Heart right ventricle (tissue), 16 donors: Measurements from ENCODE around the gene PCSK5. TPM values are rescaled to one million over a fixed set of nuclear protein-coding genes. Genes with fewer than 3 reads are reported as not detected.
A peak's percentile ranks its signal among the peaks of the same experiment; 100 is the strongest.

Experiments
- ATAC-seq, 8 donors: fragments of 200-7000 bp; cut with Tn5 transposase; one replicate each; pipeline ENCODE4 v1.9.1; 2020; ENCODE audit warnings: mild to moderate bottlenecking in 8 of 8, moderate library complexity in 8 of 8, moderate number of reproducible peaks in 1 of 8
- DNase-seq, 2 donors: peaks; one replicate each; pipeline ENCODE4 v3.0.0-alpha.2; 2020
- H3K27ac ChIP-seq, 10 donors: fragments of 200-600 bp; sonication (generic) in 2 of 10; one replicate each; pipeline versions ENCODE4 v1.5.0 to v1.8.0; 2020 to 2022; ENCODE audit warnings: mild to moderate bottlenecking in 3 of 10
- H3K27me3 ChIP-seq, 7 donors: fragments of 200-600 bp; one replicate each; pipeline ENCODE4 v1.8.0; 2021 to 2022; ENCODE audit warnings: mild to moderate bottlenecking in 2 of 7
- H3K36me3 ChIP-seq, 9 donors: fragments of 200-600 bp; sonication (generic) in 1 of 9; one replicate each; pipeline versions ENCODE4 v1.5.0 to v1.8.0; 2020 to 2022; ENCODE audit warnings: mild to moderate bottlenecking in 2 of 9
- H3K4me1 ChIP-seq, 9 donors: fragments of 200-600 bp; sonication (generic) in 1 of 9; one replicate each; pipeline versions ENCODE4 v1.5.0 to v1.8.0; 2020 to 2022; ENCODE audit warnings: mild to moderate bottlenecking in 4 of 9
- H3K4me3 ChIP-seq, 10 donors: fragments of 200-600 bp; sonication (generic) in 2 of 10; one replicate each; pipeline versions ENCODE4 v1.5.0 to v1.8.0; 2020 to 2022; ENCODE audit warnings: mild to moderate bottlenecking in 7 of 10, moderate library complexity in 2 of 10
- H3K9me3 ChIP-seq, 11 donors: fragments of 200-600 bp in 10 of 11; sonication (generic) in 2 of 11; one replicate each; pipeline versions ENCODE4 v1.5.0 to v1.8.0; 2013 to 2022; ENCODE audit warnings: mild to moderate bottlenecking in 2 of 11, control low read depth in 1 of 11, moderate library complexity in 1 of 11
- CTCF ChIP-seq, 9 donors: fragments of 200-600 bp; sonication (generic) in 2 of 9; IDR thresholded peaks; one replicate each; pipeline versions ENCODE4 v1.5.0 to v1.8.0; 2021 to 2022; ENCODE audit warnings: antibody characterized with exemption in 9 of 9, mild to moderate bottlenecking in 5 of 9, moderate library complexity in 1 of 9
- WGBS, 2 donors: extraction: QIAGEN DNeasy Blood & Tissue Kit; methylation state at CpG; one replicate each; pipeline ENCODE4 v1.1.7; 2013; ENCODE audit warnings: inconsistent platforms in 1 of 2; 5-methylcytosine and 5-hydroxymethylcytosine counted together
- intact Hi-C, 10 donors: fragments of 100-400 bp; cut with DNase I; formaldehyde crosslinking; loops; one replicate each; pipeline versions ENCODE4 v1.11.1 to v1.14.2; 2022
- polyA plus RNA-seq, 2 donors: library from polyadenylated mRNA; stranded (reverse); fragments of 200-250 nt; gene quantifications; one replicate each; pipeline ENCODE4 v1.2.3, GENCODE V29; 2013
- total RNA-seq, 10 donors: library from RNA; stranded (reverse); fragmentation: NEBNext Ultra II Directional in 3 of 10; extraction: Animal tissue kit (Norgen Biotek cat#: 25700) in 3 of 10; gene quantifications; one replicate each; pipeline versions ENCODE4 v1.2.1 to v1.2.4, GENCODE V29; 2021 to 2023
- donor health status: Arrhythmogenic right ventricular cardiomyopathy.
- donor health status: ischemic (EF 13 %, LVEDD 7.1; RV severe dilation, severe dysfunction).
- donor health status: healthy with polysubstance abuse.
- donor health status: DM: no; HTN: yes; CAD: no.
- donor health status: DM: no; HTN: no; CAD: no.
- donor health status: ischemic (EF 25% LVEDD 6.9; RV normal size, moderate dysfunction).
- donor health status: ischemic (EF 25% LVEDD 5.7; RV mildly dilated, moderate dysfunction).
- donor health status: healthy.
- donor health status: DM: yes; HTN: yes; CAD: no.
- donor health status: Ischemic cardiomyopathy.
- donor health status: ischemic (EF 35%, LVEDD 5.7; RV mildly dilated, moderate dysfunction).
- donor health status: nonischemic (EF 11% LVEDD 7.7; RV severe dilation, severe dysfunction).
- donor health status: DM: yes; HTN: yes; CAD: no.
- donor health status: PGD.
- donor health status: ischemic (EF 29% LVEDD 5.4; RV normal size, mild dysfunction).
- donor health status: nonischemic (EF 23%, LVEDD 6.1; RV moderate dilation, normal function).

Gene PCSK5
- total and polyA plus RNA-seq, 12 donors: 1.8 to 8.3 (median 5.7) TPM

- 94 to 95% methylated on average over 9 of the region's 9 CpGs for WGBS, 2 donors
- intact Hi-C loops: no loop called here
- no peak for ATAC-seq
- DNase-seq: no peak
- no peaks in the 10 kb centered on the region for H3K36me3 ChIP-seq
- no peaks in the 10 kb centered on the region for H3K27me3 ChIP-seq
- H3K27ac ChIP-seq: no peak overlapping the region
- TF ChIP-seq CTCF (IDR thresholded peaks at IDR 0.05): no peak
- H3K4me3 ChIP-seq: no peak overlapping the region
- H3K9me3 ChIP-seq: no peaks in the 10 kb centered on the region
- H3K4me1 ChIP-seq: peaks cover 0 to 15% (median 0%) of the 10 kb centered on the region in 9 donors
Measured at GRCh38 chr9:76246680-76247079, 356.2 kb downstream of the PCSK5 start.

GRCh38 chr9:76247426-76247825 lies 357.0 kb downstream of the PCSK5 start:
- Histone ChIP-seq H3K4me3 (no peak overlapping the region), H3K4me1 (peaks cover 0 to 15% (median 0%) of the 10 kb centered on the region in 9 donors), H3K9me3 (no peaks in the 10 kb centered on the region), H3K36me3 (no peaks in the 10 kb centered on the region), H3K27ac (no peak overlapping the region), H3K27me3 (no peaks in the 10 kb centered on the region)
- ATAC-seq: no peak
- TF ChIP-seq CTCF (IDR thresholded peaks at IDR 0.05): no peak
- intact Hi-C loops: no loop called here
- no peak for DNase-seq
- 86 to 98% methylated on average over 2 of the region's 2 CpGs for WGBS, 2 donors

GRCh38 chr9:76249309-76249708 lies 358.8 kb downstream of the PCSK5 start:
- Histone ChIP-seq H3K4me1 (peaks cover 0 to 15% (median 0%) of the 10 kb centered on the region in 9 donors), H3K4me3 (no peak overlapping the region), H3K36me3 (no peaks in the 10 kb centered on the region), H3K27me3 (no peaks in the 10 kb centered on the region), H3K9me3 (no peaks in the 10 kb centered on the region), H3K27ac (no peak overlapping the region)
- intact Hi-C loops: no loop called here
- TF ChIP-seq CTCF (IDR thresholded peaks at IDR 0.05): no peak
- ATAC-seq (no peak), DNase-seq (no peak)

- 37 to 47% methylated on average over 12 of the region's 12 CpGs for WGBS, 2 donors
- intact Hi-C loops: loop anchor here in 1 of 10 donors (2.0 kb wide), 1 partner anchor 37 kb away; no protein-coding TSS in a partner anchor
- Histone ChIP-seq H3K27ac (peak overlapping the region in 8 of 10 donors; percentile 13 to 72 (median 44)), H3K9me3 (no peaks in the 10 kb centered on the region), H3K4me1 (peaks cover 0 to 11% (median 5%) of the 10 kb centered on the region in 9 donors), H3K36me3 (no peaks in the 10 kb centered on the region), H3K4me3 (peak overlapping the region in 6 of 10 donors; percentile 6 to 25 (median 12)), H3K27me3 (no peaks in the 10 kb centered on the region)
- TF ChIP-seq CTCF (IDR thresholded peaks at IDR 0.05): no peak
- peak; percentile 77 to 97 (median 92) for ATAC-seq
- DNase-seq: peak; percentile 22 to 66
Measured at GRCh38 chr9:76255781-76256455, 365.4 kb downstream of the PCSK5 start.
